ENCODE results near the gene DUSP9. TPM values are rescaled to one million over a fixed set of nuclear protein-coding genes. Genes with fewer than 3 reads are reported as not detected.

Gene DUSP9
- polyA plus RNA-seq, 1 donor: 33.8 TPM

DNA sequence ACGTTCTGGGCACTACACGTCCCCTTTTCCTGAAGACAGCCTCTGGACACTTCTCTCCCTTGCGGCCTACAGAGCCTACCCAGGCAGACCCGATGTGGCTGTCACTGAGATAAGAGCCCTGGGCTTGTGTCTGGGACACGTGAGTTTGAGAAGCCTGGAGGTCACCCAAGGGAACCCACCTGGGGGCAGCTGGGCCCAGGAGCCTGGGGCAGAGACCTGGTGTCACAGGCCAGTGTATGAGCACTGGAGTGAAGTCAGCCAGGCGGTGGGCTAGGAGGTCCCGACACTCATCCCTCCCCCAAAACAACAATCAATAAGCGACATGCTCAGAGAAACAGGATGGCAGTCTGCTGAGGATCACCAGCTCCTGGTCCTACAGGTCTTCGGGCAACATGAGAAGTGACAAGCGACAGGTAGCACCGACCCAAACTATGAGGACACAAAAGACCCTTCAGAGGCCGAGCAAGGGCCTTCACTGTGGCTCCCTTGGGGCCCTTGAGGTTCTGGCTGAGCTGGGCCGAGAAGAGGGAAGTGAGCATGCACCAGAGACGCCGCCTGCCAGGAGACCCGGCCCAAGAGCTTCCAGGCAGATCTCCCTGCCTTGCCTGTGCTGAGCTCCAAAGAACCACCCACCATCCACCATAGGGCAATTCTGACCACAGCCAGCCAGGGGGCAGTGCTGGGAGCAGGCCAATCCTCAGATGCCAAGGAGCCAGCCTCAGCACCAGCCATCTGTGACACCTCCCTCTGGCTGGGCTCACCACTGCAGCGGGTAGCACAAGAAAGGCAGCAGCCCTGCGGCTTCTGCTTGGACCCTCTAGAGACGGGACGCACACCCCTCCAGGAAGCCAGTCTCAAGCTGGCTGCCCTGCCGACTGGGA is 11.0 kb upstream of the DUSP9 start:
- no peak for DNase-seq

DNA sequence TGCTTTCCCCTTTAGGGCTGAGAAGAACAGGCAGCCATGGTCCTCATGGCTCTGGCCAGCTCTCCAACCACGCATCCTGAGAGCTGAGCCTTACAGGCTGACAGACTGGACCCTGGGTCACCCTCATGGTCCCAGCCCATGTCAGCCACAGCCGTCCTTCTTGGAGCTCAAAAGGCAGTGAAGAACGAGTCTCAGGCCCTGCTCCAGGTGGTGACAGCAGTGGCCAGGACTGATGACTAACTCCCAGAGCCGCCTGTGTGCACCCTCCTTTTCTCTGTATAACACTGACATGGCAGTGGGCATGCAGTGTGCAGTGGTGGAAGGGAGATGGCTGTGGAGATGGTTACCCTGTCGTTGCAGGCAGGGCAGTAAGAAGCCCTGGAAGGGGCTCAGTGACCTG is 10.3 kb upstream of the DUSP9 start:
- no peak for DNase-seq

DNA sequence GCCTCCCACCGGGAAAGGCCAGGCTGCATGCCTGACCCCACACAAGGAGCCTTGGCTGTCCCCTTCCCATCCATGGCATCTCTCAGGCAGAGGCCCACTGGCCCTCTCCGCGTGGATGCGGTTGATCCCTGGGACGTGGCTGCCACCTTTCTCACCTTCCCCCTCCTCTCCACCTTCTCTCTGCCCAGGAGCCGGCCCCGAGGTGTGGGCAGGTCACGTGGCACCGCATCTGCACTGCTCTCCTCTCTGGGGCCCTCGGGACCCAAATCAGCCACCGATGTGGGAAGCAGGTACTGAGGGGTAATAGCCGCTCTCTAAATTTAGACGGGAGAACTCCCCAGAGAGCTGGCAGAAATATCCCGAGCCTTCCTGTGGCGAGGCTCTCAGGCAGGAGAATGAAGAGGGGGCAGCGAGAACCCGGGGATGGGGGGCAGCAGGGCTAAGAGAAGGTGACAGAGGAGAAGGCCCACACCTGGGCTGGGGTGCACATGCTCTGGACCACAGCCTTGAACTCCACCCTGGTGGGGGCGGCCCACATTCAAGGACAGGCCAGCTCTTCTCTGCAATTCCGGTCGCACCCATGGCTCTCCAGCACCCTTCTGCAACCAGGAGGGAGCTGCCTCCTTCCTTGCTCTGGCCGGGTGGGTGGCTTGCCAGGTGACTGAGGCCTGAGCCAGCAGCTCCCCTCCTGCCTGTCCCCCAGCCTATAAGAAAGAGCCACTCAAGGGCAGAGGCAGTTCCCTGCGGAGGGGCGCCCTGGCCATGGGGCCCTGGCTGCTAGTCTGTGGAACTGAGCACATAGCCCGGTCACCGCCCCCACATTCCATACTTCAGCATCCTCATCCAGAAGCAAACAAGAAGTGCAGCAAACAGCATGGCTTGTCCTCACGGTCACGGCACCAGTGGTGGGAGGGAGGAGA is 9.6 kb upstream of the DUSP9 start:
- no peak for DNase-seq

DNA sequence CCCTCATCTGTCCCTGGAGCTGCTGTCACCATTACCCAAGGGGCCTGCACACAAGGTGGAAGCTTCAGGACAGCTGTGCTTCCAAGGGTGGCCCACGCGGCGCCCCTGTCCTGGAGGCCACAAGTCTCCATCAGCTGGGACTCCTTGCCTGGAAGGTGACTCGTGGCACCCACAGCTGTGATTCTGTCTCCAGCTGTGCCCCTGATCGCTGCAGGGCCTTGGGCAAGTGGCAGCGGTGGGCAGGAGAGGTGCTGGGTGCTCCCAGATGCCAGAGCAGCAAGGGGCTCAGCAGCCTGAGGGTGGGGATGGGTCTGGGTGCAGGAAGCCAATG is 9.0 kb upstream of the DUSP9 start:
- no peak for DNase-seq

DNA sequence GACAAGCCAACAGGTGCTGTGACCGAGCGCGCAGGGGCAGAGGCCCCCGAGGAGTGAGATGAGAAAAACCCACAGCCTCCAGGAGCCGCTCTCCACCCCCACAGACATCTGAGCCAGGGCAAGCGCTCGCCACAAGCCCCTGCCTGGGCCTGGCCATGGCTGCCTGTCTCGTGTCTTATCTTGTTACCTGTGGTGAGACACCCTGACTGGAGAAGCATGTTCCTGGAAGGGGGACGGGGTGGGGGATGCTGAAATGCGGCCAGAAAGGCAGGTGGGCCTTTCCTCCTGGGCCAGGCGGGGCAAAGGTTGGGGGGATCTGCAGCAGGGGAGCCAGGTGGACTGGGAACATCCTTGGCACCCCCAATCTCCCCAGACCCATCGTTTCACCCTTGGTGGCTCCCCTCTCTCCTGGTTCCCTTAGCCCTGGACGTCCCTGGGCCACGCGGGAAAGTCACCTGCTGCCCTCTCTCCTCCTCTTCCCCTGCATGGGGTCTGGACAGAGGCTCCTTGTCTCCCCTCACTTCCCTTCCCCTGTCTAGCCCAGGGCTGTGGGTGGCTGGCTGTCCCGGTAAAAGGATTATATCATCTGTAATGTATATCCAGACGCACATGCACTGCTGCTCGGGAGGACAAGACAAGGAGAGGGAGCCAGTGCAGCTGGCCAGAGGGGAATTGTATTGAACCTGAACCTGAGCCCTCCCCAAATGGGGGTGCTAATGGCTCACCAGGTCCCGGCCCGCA is 8.4 kb upstream of the DUSP9 start:
- DNase-seq: no peak

DNA sequence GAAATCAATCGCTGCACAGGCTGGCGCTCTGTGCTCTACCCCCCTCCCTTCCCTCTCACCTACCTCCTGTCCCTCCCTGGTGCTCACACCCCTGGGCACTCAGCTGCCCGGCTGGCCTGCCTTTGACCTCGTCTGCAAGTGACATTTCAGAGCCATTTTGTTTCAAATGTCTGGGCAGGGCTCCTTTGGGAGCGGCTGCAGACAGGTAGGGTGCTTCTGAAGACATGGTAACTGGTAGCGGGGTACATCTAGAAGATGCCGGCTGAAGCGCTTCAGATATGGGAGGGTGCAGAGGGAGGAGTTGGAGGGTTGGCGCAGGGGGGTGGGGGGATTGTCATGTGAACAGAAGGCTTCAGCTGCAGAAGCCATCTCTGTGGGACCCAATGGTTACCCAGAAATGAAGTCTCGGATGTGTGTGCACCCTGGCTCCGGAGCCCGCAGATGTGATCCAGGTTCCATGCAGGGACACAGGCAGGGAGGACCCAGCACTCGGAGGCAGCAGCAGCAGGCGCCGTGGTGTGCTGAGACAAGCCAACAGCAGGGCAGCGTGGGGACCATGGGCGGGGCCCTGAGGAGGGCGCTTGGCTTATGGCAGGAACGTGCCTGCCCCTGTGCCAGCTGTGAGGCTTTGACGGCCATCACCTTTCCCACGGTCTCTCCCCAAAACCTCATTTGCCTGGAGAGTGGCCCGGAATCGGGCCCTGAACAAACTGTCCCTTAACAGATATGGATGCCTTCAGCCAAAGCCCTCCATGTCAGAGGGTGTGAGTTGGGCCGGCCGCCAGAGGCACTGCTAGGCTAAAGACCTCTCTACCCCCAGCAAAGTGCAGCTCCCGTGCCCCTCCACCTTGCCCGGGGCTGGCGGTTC is 7.6 kb upstream of the DUSP9 start:
- no peak for DNase-seq

DNA sequence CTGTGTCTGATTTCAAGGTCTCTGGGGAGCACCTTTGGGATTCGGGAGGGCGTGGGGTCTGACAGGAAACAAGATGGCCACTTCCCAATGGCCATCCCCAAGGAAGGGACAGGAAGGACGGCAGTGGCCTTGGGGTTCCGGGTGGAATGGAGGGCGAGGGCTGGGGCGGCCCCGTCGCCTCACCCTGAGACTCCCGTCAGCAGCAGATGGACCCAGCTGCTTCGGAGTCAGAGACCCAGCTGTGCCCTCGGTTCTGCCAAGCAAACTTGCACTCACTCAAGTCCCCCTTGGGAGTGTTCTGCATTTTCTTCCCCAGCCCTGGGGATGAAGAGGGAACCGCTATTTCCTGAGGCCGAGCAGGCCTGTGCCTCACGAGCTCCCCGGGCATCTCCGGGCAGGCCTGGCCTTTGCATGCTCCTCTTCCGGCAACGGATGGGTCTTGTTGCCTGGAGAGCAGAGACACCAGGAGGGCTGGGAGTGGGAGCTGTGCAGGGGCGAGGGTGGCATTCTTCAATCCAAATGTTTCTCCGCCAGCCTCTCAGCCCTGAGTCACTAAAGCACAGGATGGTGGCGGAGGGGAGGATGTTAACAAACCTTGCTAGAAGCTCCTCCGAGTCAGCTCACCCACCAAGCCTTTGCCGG is 6.8 kb upstream of the DUSP9 start:
- DNase-seq: no peak

DNA sequence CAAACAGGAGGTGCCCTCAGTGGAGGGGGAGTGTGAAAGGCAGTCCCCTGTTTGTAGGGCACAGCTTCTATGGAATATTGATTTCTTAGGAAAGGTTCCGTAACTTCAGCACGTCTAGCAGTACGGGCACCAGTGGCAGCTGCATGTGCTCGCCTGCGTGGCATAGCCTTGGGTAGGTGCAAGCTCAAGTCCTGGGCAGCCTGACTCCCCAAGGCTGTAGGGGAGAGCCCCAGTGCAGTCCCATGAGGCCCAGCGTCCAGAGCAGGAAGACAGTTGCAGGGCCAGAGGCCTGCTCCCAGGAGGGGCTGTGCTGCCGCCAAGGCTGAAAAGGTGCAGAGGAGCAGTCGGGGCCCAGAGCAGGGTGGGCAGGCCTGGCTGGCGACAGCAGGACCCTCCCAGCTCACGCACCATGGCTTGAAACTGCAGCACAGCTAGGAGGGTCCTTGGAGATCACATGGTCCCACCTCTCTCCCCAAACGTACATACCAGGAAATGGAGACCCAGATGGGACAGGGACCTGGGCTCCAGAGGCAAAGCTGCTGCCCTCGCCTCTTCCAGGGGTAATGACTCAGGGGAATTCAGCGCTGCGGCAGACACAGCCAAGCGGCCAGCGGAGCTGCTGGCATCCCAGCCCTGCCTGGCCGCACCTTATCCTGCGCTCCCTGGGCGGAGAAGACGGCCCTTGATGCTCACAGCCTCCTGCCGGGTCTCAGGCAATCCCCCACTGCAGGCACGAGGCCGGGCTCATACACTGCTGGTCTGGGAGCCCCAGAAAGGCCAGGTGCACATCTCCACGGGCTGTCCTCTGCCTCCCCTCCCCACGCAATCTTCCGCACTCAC is 6.0 kb upstream of the DUSP9 start:
- no peak for DNase-seq

DNA sequence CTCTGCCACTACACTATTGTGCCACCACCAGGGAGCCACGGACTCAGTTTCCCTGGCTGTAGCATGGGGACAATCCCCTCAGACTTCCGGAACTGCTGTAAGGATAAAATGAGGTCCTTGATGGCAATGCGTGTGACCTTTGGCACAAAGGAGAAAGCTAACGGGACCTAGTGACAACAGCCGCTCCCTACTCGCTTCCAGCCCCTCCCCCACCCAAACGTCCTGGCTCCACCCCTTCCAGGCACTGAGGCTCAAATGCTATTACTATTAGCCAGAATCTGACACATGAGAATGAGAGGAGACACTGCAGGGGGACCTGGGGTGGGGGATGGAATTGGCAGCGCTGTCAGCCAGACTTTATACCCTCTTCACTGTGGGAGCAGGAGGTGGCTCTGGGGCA is 5.4 kb upstream of the DUSP9 start:
- no peak for DNase-seq

DNA sequence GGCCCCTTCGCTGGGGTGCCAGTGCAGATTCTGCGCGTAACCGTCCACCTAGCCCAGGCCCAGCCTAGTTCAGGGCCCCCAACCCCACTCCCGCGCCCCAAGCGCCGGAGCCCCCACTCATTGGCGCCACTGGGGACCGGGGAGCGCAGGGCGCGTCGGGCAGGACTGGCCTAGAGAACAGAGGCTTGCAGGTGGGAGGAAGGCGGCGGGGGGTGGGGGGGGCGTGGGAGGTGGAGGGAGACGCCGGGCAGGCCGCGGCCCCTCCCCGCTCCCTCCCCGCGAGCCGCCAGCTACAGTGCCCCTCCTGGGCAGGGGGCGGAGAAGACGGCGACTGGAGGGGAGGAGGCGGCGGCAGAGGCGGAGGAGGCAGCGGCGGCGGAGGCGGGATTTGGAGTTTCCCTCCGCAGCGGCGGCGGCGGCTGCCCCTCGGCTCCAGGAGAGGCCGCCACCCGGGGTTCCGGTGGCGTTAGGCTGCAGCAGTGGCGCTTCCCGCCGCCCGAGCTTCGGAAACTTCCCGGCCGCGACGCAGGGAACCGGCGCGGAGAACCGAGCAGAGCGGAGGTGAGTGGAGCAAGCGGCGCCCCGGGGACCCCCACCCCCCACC is 4.8 kb upstream of the DUSP9 start:
- no peak for DNase-seq

DNA sequence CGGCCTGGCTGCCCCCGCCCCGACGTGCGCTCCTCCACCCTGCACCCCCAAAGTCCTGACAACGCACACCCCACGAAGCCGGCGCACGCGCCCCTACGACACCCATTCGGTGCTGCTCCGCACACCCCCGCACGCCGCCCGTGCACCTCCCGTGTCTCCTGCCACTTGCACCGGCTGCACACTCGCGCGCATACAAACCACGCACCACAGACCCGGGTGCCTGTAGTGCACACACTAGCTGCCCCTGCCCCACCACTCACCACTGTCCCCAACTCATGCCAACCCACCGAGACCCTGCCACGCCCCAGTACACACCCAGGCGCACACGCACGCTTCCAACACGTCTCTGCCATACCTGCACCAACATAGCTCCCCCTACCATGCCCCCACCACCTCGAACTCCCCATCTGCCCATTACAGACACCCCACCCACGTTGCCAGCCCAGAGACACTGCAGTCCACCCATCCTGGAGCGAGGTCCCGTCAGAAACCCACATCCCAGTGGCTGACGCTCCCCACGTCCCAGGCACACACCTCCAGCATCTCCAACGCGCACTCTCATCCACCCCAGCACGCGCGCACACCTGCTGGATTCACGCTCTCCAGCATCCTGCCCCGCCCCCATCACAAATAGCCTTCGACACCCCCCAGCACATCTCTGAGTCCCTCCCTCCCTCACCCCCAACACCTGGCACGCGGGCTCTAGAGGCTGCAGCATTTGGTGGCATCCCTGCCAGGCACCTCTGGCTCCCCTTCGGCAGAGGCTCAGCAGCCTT is 4.2 kb upstream of the DUSP9 start:
- DNase-seq: no peak

DNA sequence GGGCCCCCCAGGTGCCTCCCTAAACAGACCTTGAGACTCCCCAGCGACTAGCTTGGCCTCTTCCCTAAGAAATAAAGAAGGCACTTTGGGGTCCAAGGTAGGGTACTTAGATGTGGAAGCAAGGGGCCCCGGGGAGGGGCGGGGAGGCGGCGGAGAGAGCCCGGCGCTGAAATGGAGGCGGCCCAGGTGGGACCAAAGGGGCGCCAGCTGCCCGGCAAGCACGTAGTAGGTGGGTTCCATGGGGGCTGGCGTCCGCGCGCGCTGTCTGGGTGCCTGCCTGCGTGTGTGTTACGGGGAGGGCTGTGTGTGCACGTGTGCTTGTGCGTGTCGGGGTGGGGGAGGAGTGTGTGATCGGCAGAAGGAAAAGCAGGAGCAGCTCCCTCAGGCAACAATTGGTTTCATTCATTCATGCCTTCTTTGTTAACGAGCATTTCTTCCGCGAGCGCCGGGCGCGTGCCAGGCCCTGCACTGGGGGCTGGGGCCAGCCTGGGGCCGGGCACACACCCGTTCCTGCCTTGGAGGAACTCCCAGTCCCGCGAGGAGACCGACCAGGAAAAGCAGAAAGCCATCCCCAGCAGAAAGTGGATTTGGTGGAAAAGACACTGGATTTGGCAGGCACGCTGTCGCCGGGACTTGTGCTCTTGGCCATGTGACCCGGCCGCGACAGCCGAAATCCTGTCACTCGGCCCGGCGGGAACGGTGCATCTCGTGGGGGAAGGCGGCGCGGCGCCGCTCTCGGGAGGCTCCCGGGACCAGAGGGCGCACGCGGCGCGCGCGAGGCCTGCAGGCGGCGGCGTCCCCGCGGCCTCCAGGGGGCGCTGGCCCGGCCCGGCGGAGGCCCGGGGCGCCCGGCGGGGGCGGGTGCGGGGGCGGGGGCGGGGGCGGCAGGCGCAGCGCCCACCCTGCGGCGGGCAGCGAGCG is 3.3 kb upstream of the DUSP9 start:
- DNase-seq: no peak

DNA sequence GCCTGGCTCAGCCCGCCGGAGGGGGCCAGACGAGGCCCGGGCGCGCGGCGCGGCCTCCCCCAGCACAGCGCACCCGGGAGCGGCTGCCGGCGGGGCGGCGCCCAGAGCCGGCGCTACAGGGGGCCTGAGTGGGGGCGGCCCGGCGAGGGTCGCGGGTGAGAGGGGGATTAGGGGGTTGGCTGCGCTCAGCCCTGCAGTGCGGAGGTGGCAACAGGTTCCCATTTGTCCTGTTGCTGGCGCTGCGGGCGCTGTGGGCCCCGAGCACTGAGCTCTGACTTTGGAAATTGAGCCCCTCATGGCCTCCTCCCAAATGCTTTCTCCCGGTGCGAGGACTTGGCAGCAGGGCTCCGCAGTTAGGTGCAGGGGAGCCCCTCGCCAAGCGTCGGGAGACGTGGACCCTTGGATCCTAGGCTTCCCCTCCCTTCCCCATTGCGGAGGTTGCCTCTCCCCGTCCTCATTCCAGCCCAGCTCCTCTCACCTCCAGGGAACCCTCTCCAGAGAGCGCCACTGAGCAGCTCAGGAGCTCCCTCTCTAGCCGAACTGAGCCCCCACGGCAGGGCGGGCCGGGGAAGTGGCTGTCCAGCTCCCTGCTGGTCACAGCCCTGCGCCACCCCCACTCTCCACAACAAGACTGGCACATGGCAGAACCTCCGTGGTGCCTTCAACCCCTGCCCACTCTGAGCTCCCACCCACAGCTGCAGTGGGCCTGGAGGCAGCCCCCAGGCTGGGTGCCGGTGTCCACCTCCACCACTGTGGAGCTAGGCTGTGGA is 2.5 kb upstream of the DUSP9 start:
- no peak for DNase-seq

DNA sequence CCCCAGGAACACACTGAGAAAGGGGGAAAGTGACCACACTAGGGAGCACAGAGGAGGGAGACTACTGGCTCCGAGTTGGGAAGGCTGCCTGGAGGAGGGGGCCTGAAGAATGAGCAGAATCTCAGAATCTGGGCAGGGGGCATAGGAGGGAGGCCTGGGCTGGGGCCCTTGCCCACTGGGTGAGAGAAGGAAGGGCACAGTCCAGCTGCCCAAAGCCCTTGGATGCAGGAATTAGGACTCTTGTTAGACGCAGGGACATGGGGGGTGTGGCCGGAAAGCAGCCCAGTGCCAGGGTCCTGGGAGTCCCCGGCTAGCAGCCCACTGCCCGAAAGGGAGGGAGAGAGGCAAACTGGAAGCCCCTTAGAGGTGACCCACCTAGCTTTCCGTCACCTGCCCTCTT is 1.9 kb upstream of the DUSP9 start:
- no peak for DNase-seq

DNA sequence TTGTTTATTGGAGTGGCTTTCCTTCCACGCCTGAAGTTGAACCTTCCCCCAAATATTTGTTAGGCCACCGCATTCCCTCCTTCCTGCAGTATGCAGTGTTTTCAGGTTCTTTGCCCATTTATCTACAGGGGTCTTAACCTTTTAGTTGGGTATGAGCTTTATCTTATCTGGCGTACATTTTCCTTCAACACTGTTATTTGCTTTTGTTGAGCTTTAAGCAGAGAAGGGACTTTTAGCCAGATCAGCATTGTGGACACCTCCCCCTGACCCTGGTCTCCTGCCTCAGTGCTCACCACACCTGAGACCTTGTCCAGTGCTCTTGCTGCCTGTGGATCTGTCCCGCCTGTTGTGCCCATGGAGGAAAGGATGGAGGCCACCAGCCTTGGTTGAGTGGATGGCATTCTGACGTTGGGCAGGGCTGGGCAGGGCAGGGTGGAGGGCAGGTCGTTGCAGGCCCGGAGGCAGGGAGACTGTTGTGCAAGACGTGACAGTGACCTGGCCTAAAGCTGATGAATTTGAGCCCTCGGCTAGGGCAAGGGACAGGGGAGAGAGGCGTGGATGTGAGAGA is 998 bp upstream of the DUSP9 start:
- DNase-seq: no peak
